ENCODE data around the gene PID1.

DNA sequence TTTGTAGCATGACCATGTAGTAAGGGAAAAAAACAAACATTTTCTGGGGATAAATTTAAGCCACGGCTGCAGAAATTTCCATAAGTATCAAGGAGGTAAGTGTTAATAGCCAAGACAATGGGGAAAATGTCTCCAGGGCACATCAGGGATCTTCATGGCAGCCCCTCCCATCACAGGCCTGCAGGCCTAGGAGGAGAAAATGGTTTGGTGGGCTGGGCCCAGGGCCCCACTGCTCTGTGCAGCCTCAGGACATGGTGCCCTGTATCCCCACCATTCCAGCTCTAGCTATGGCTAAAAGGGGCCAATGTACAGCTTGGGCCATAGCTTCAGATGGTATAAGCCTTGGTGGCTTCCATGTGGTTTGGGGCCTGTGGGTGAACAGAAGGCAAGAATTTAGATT, 271.8 kb downstream of the PID1 start:
- no peak for TF ChIP-seq POLR2AphosphoS5 (IDR thresholded peaks at IDR 0.05)
- TF ChIP-seq CTCF (IDR thresholded peaks at IDR 0.05), result no peak
- TF ChIP-seq EP300 (IDR thresholded peaks at IDR 0.05), result no peak
- TF ChIP-seq POLR2A (IDR thresholded peaks at IDR 0.05), result no peak

All from sigmoid colon (tissue), 4 donors.